ENCODE measurements around the gene FAM131B. TPM values are rescaled to one million over a fixed set of nuclear protein-coding genes. Genes with fewer than 3 reads are reported as not detected.
A peak's percentile ranks its signal among the peaks of the same experiment; 100 is the strongest.

FAM131B gene
- total and polyA plus RNA-seq, 4 donors, result 0.18 to 1.1 (median 0.54) TPM

DNA sequence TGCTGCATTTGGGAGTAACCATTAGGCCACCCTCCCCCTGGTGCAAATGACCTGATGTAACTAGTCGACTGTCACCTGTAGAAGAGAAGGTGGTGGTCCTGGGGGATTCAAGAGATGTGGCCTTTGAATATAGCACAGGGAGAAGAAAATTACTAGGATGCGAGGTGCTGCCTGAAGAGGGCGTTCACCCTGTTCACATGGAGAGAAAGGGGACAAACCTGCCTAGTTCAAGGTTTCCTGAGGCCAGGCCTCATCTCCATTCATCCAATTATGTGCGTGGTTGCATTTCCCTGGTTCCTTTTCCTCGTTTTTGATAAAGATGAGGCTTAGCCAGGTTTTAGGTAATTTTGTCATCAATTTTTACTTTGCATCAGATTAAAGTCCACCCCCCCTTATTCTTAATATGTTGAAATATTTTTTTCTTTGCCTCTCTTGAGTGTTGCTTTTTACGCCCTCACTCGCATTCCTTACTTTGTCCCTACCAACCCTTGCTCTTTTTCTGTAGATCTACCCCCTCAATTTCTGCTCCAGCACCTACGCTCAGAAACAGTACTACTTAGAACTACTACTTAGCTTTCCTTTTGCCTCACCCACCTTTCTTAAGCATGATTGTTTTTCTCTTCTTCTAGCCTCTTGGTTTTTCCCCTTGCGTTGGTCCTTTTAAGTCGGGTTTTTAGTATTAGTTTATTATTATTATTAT is 32.9 kb downstream of the FAM131B start:
- Histone ChIP-seq H3K27ac (ENCODE audit: low read depth in 1 of 2, low read length in 1 of 2) (no peak overlapping the region), H3K36me3 (ENCODE audit: control insufficient read depth in 4 of 4, insufficient read depth in 4 of 4, low read length in 4 of 4) (no peaks in the 10 kb centered on the region), H3K9ac (ENCODE audit: insufficient read depth in 1 of 2, low read length in 2 of 2) (no peak overlapping the region), H3K9me3 (ENCODE audit: control insufficient read depth in 4 of 4, insufficient read depth in 3 of 4, low read length in 3 of 4) (peaks cover 0 to 1% (median 0%) of the 10 kb centered on the region in 4 donors), H3K4me1 (ENCODE audit: control insufficient read depth in 5 of 5, insufficient read depth in 5 of 5, low read length in 5 of 5) (peaks cover 0 to 8% (median 0%) of the 10 kb centered on the region in 5 donors), H3K27me3 (ENCODE audit: control insufficient read depth in 3 of 3, insufficient read depth in 3 of 3, low read length in 2 of 3) (no peaks in the 10 kb centered on the region), H3K4me3 (no peak overlapping the region)
- ATAC-seq (ENCODE audit: insufficient read depth, low FRiP score) (no peak), DNase-seq (no peak)
- 91 to 94% methylated on average over 10 of the region's 10 CpGs for WGBS, 2 donors
- TF ChIP-seq, protein P1, sequence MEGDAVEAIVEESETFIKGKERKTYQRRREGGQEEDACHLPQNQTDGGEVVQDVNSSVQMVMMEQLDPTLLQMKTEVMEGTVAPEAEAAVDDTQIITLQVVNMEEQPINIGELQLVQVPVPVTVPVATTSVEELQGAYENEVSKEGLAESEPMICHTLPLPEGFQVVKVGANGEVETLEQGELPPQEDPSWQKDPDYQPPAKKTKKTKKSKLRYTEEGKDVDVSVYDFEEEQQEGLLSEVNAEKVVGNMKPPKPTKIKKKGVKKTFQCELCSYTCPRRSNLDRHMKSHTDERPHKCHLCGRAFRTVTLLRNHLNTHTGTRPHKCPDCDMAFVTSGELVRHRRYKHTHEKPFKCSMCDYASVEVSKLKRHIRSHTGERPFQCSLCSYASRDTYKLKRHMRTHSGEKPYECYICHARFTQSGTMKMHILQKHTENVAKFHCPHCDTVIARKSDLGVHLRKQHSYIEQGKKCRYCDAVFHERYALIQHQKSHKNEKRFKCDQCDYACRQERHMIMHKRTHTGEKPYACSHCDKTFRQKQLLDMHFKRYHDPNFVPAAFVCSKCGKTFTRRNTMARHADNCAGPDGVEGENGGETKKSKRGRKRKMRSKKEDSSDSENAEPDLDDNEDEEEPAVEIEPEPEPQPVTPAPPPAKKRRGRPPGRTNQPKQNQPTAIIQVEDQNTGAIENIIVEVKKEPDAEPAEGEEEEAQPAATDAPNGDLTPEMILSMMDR (IDR thresholded peaks at IDR 0.05; ENCODE audit: control extremely low read depth, extremely low read depth), result no peak

DNA sequence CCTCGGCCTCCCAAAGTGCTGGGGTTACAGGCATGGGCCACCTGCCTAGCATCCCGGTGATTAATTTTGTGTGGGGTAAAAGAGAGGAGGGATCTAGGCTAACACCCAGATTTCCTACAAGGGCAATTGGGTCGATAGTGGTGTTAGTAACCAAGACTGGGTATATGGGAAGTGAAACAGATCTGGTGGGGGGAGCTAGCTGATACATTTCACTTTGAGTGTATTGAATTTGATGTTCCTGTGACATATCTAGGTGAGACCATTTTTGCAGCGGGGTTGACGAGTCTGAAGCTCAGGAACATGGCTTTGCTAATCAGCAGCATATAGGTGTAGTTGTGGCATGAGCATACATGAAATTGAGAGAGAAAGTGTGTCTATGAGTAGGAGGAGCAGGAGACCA is 34.6 kb downstream of the FAM131B start:
- H3K36me3 ChIP-seq (ENCODE audit: control insufficient read depth in 4 of 4, insufficient read depth in 4 of 4, low read length in 4 of 4), result no peaks in the 10 kb centered on the region
- no peak overlapping the region for H3K4me3 ChIP-seq
- WGBS, 2 donors, result 87 to 90% methylated on average over 5 of the region's 5 CpGs
- no peaks in the 10 kb centered on the region for H3K27me3 ChIP-seq (ENCODE audit: control insufficient read depth in 3 of 3, insufficient read depth in 3 of 3, low read length in 2 of 3)
- H3K9ac ChIP-seq (ENCODE audit: insufficient read depth in 1 of 2, low read length in 2 of 2), result no peak overlapping the region
- DNase-seq (no peak), ATAC-seq (ENCODE audit: insufficient read depth, low FRiP score) (no peak)
- H3K4me1 ChIP-seq (ENCODE audit: control insufficient read depth in 5 of 5, insufficient read depth in 5 of 5, low read length in 5 of 5), result peaks cover 0 to 13% (median 0%) of the 10 kb centered on the region in 5 donors
- no peak overlapping the region for H3K27ac ChIP-seq (ENCODE audit: low read depth in 1 of 2, low read length in 1 of 2)
- peaks cover 0 to 1% (median 0%) of the 10 kb centered on the region in 4 donors for H3K9me3 ChIP-seq (ENCODE audit: control insufficient read depth in 4 of 4, insufficient read depth in 3 of 4, low read length in 3 of 4)
- TF ChIP-seq, protein P1 (IDR thresholded peaks at IDR 0.05; ENCODE audit: control extremely low read depth, extremely low read depth), result no peak

DNA sequence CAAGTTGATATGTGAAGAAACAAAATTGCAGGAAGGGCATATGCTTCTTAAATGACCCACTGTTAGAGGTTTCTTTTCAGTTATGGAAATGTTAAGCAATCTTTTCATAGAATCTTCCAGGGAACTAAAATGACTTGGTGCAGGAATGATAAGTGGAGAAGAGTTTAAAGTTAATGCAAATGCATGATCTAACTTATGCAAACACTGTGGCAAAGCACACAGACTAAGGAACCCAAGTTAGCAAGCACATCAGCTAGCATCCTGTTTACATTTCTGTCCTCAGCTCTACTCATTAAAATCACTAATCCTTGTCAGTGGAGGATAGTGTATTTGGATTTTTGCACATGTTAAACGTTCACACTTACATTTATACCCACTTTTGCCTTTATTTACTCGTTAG is 37.3 kb downstream of the FAM131B start:
- peak in 1 of 3 donors; percentile 45 for DNase-seq
- TF ChIP-seq, protein P1 (IDR thresholded peaks at IDR 0.05; ENCODE audit: control extremely low read depth, extremely low read depth), result no peak
- Histone ChIP-seq H3K27ac (ENCODE audit: low read depth in 1 of 2, low read length in 1 of 2) (no peak overlapping the region), H3K36me3 (ENCODE audit: control insufficient read depth in 4 of 4, insufficient read depth in 4 of 4, low read length in 4 of 4) (no peaks in the 10 kb centered on the region), H3K9ac (ENCODE audit: insufficient read depth in 1 of 2, low read length in 2 of 2) (no peak overlapping the region), H3K4me1 (ENCODE audit: control insufficient read depth in 5 of 5, insufficient read depth in 5 of 5, low read length in 5 of 5) (peaks cover 0 to 17% (median 0%) of the 10 kb centered on the region in 5 donors), H3K27me3 (ENCODE audit: control insufficient read depth in 3 of 3, insufficient read depth in 3 of 3, low read length in 2 of 3) (no peaks in the 10 kb centered on the region), H3K9me3 (ENCODE audit: control insufficient read depth in 4 of 4, insufficient read depth in 3 of 4, low read length in 3 of 4) (peaks cover 0 to 1% (median 0%) of the 10 kb centered on the region in 4 donors), H3K4me3 (no peak overlapping the region)
- WGBS, 2 donors, result 49 to 57% methylated on average over 2 of the region's 2 CpGs
- no peak for ATAC-seq (ENCODE audit: insufficient read depth, low FRiP score)

Measured in lung (tissue), 12 donors.